Heart left ventricle (tissue), 16 donors: ENCODE measurements around the gene SLX4IP. TPM values are rescaled to one million over a fixed set of nuclear protein-coding genes. Genes with fewer than 3 reads are reported as not detected.
"Not testable (repeated sequence)": the region's sequence is repeated elsewhere in the genome, so short reads cannot be mapped to it uniquely, and the experiment has no call there.

Experiments used
- ATAC-seq, 4 donors: fragments of 200-7000 bp; cut with Tn5 transposase; one replicate each; pipeline ENCODE4 v1.9.1; 2020 to 2022; ENCODE audit warnings: moderate library complexity in 4 of 4, mild to moderate bottlenecking in 3 of 4, moderate number of reproducible peaks in 1 of 4
- DNase-seq, 5 donors: peaks; one replicate each; pipeline ENCODE4 v3.0.0-alpha.2; 2020
- H3K27ac ChIP-seq, 12 donors: fragments of 200-600 bp; sonication (generic) in 4 of 12; one replicate each; pipeline versions ENCODE4 v1.5.0 to v1.8.0; 2016 to 2022; ENCODE audit warnings: mild to moderate bottlenecking in 2 of 12
- H3K27me3 ChIP-seq, 9 donors: fragments of 200-600 bp; sonication (generic) in 2 of 9; one replicate each; pipeline versions ENCODE4 v1.5.1 to v1.8.0; 2016 to 2022; ENCODE audit warnings: mild to moderate bottlenecking in 3 of 9
- H3K36me3 ChIP-seq, 9 donors: fragments of 200-600 bp; sonication (generic) in 2 of 9; one replicate each; pipeline versions ENCODE4 v1.5.0 to v1.8.0; 2018 to 2022; ENCODE audit warnings: mild to moderate bottlenecking in 2 of 9
- H3K4me1 ChIP-seq, 12 donors: fragments of 200-600 bp; sonication (generic) in 4 of 12; one replicate each; pipeline versions ENCODE4 v1.5.0 to v1.8.0; 2016 to 2022; ENCODE audit warnings: mild to moderate bottlenecking in 3 of 12
- H3K4me3 ChIP-seq, 12 donors: fragments of 200-600 bp; sonication (generic) in 4 of 12; one replicate each; pipeline versions ENCODE4 v1.5.0 to v1.8.0; 2017 to 2022; ENCODE audit warnings: mild to moderate bottlenecking in 9 of 12, moderate library complexity in 4 of 12
- H3K9me3 ChIP-seq, 12 donors: fragments of 200-600 bp; sonication (generic) in 4 of 12; one replicate each; pipeline versions ENCODE4 v1.5.0 to v1.8.0; 2016 to 2022; ENCODE audit warnings: mild to moderate bottlenecking in 1 of 12
- CTCF ChIP-seq, 12 donors: fragments of 200-600 bp; sonication (generic) in 4 of 12; IDR thresholded peaks; one replicate each; pipeline versions ENCODE4 v1.5.0 to v1.8.0; 2018 to 2022; ENCODE audit warnings: antibody characterized with exemption in 12 of 12, mild to moderate bottlenecking in 5 of 12
- POLR2A ChIP-seq, 2 donors: fragments of 450-650 bp; IDR thresholded peaks; one replicate each; pipeline ENCODE4 v1.6.1; 2017; ENCODE audit warnings: antibody characterized with exemption in 2 of 2, mild to moderate bottlenecking in 2 of 2, moderate library complexity in 2 of 2
- WGBS, 4 donors: extraction: QIAGEN DNeasy Blood & Tissue Kit in 2 of 4; methylation state at CpG; one replicate each; pipeline versions ENCODE4 v1.1.5 to v1.1.7; 2013 to 2018; 5-methylcytosine and 5-hydroxymethylcytosine counted together
- intact Hi-C, 10 donors: fragments of 100-400 bp; cut with DNase I; formaldehyde crosslinking; loops; one replicate each; pipeline versions ENCODE4 v1.11.1 to v1.14.2; 2022
- polyA plus RNA-seq, 2 donors: library from polyadenylated mRNA; stranded (reverse); fragments of 200-250 nt; gene quantifications; one replicate each; pipeline ENCODE4 v1.2.3, GENCODE V29; 2013
- total RNA-seq, 9 donors: library from RNA; depleted of rRNA in 2 of 9; stranded (reverse); fragments of >200 nt in 2 of 9; fragmentation: NEBNext Ultra II Directional in 3 of 9; extraction: Animal tissue kit (Norgen Biotek cat#: 25700) in 3 of 9; gene quantifications; one replicate each; pipeline versions ENCODE4 v1.1.0 to v1.2.4, GENCODE V29; 2016 to 2023
- donor health status: ischemic (EF 13 %, LVEDD 7.1; RV severe dilation, severe dysfunction).
- donor health status: healthy with polysubstance abuse.
- donor health status: DM: no; HTN: yes; CAD: no.
- donor health status: DM: no; HTN: no; CAD: no.
- donor health status: ischemic (EF 25% LVEDD 6.9; RV normal size, moderate dysfunction).
- donor health status: ischemic (EF 25% LVEDD 5.7; RV mildly dilated, moderate dysfunction).
- donor health status: healthy.
- donor health status: DM: yes; HTN: yes; CAD: no.
- donor health status: ischemic (EF 35%, LVEDD 5.7; RV mildly dilated, moderate dysfunction).
- donor health status: nonischemic (EF 11% LVEDD 7.7; RV severe dilation, severe dysfunction).
- donor health status: DM: yes; HTN: yes; CAD: no.
- donor health status: PGD.
- donor health status: ischemic (EF 29% LVEDD 5.4; RV normal size, mild dysfunction).
- donor health status: nonischemic (EF 23%, LVEDD 6.1; RV moderate dilation, normal function).

Gene SLX4IP
- total and polyA plus RNA-seq, 11 donors: 1.1 to 4.3 (median 2.4) TPM

- ATAC-seq (no peak), DNase-seq (no peak)
- Histone ChIP-seq H3K9me3 (no peaks in the 10 kb centered on the region), H3K4me1 (peaks cover 0 to 20% (median 10%) of the 10 kb centered on the region in 12 donors), H3K36me3 (peaks cover 0 to 47% (median 36%) of the 10 kb centered on the region in 9 donors), H3K4me3 (no peak overlapping the region), H3K27me3 (no peaks in the 10 kb centered on the region), H3K27ac (no peak overlapping the region)
- intact Hi-C loops: no loop called here
- 99 to 100% (median 100%) methylated on average over 1 of the region's 1 CpG for whole genome bisulfite sequencing, 4 donors
- TF ChIP-seq POLR2A (IDR thresholded peaks at IDR 0.05) (no peak), CTCF (IDR thresholded peaks at IDR 0.05) (no peak)
These were observed 23.4 kb upstream of the SLX4IP start for GRCh38 chr20:10411673-10412072.

GRCh38 chr20:10412591-10413408 is 22.3 kb upstream of the SLX4IP start:
- WGBS, 4 donors: 75 to 79% (median 77%) methylated on average over 5 of the region's 5 CpGs
- Histone ChIP-seq H3K9me3 (no peaks in the 10 kb centered on the region), H3K4me1 (peaks cover 0 to 21% (median 12%) of the 10 kb centered on the region in 12 donors), H3K36me3 (peaks cover 0 to 46% (median 26%) of the 10 kb centered on the region in 9 donors), H3K27ac (no peak overlapping the region), H3K27me3 (no peaks in the 10 kb centered on the region), H3K4me3 (no peak overlapping the region)
- ATAC-seq (no peak), DNase-seq (no peak)
- TF ChIP-seq CTCF (IDR thresholded peaks at IDR 0.05): peak in 2 of 12 donors; percentile 12 to 17
- no peak for TF ChIP-seq POLR2A (IDR thresholded peaks at IDR 0.05)
- intact Hi-C loops: no loop called here

GRCh38 chr20:10415013-10415650 is 20.0 kb upstream of the SLX4IP start:
- intact Hi-C loops: no loop called here
- peaks cover 0 to 21% (median 12%) of the 10 kb centered on the region in 12 donors for H3K4me1 ChIP-seq
- no peak overlapping the region for H3K4me3 ChIP-seq
- TF ChIP-seq POLR2A (IDR thresholded peaks at IDR 0.05) (no peak), CTCF (IDR thresholded peaks at IDR 0.05) (no peak)
- H3K36me3 ChIP-seq: peaks cover 0 to 60% (median 38%) of the 10 kb centered on the region in 9 donors
- no peak for DNase-seq
- H3K27ac ChIP-seq: no peak overlapping the region
- H3K9me3 ChIP-seq: no peaks in the 10 kb centered on the region
- no peak for ATAC-seq
- WGBS, 4 donors: 39 to 56% (median 43%) methylated on average over 3 of the region's 3 CpGs
- H3K27me3 ChIP-seq: no peaks in the 10 kb centered on the region

- ATAC-seq, H3K27me3 ChIP-seq, H3K9me3 ChIP-seq, intact Hi-C loops, H3K4me3 ChIP-seq, H3K27ac ChIP-seq, DNase-seq: not testable (repeated sequence)
- Histone ChIP-seq H3K36me3 (peaks cover 0 to 56% (median 33%) of the 10 kb centered on the region in 9 donors), H3K4me1 (peaks cover 0 to 26% (median 16%) of the 10 kb centered on the region in 12 donors)
- 88 to 98% (median 96%) methylated on average over 2 of the region's 2 CpGs for WGBS, 4 donors
These were observed 17.9 kb upstream of the SLX4IP start for GRCh38 chr20:10417218-10417617.
